ENCODE data around the gene SUB1.

GRCh38 chr5:32642276-32643002 lies 57.1 kb downstream of the SUB1 start:
- TF ChIP-seq EZH2 (IDR thresholded peaks at IDR 0.05): no peak
- TF ChIP-seq POLR2AphosphoS5 (IDR thresholded peaks at IDR 0.05; ENCODE audit: borderline replicate concordance, low read depth, low read length): no peak
- TF ChIP-seq FOXP2 (optimal IDR thresholded peaks at IDR 0.05; ENCODE audit: control extremely low read depth, extremely low read length, insufficient read depth): no peak
